B cell (primary cell): ENCODE measurements around the gene PPP2R5D.
"Not testable (repeated sequence)": the region's sequence is repeated elsewhere in the genome, so short reads cannot be mapped to it uniquely, and the experiment has no call there.

Experiments
- CTCF ChIP-seq: fragments of 200-600 bp; IDR thresholded peaks from one replicate; pipeline ENCODE4 v1.8.0; 2022; ENCODE audit warnings: antibody characterized with exemption, mild to moderate bottlenecking
- EZH2 ChIP-seq: IDR thresholded peaks from 2 replicates; pipeline ENCODE4 v1.6.1; 2012; ENCODE audit warnings: borderline replicate concordance, low read depth, mild to moderate bottlenecking, moderate library complexity, low read length; ENCODE audit not compliant: insufficient read depth, poor library complexity, severe bottlenecking

GRCh38 chr6:42941356-42941755 lies 43.0 kb upstream of the PPP2R5D start:
- not testable (repeated sequence) for TF ChIP-seq CTCF, EZH2
